ENCODE measurements around the gene DNAH14. TPM values are rescaled to one million over a fixed set of nuclear protein-coding genes. Genes with fewer than 3 reads are reported as not detected.

Gene DNAH14
- total and polyA plus RNA-seq, 2 experiments from 2014 or later = 14.7 to 46.1 TPM

DNA sequence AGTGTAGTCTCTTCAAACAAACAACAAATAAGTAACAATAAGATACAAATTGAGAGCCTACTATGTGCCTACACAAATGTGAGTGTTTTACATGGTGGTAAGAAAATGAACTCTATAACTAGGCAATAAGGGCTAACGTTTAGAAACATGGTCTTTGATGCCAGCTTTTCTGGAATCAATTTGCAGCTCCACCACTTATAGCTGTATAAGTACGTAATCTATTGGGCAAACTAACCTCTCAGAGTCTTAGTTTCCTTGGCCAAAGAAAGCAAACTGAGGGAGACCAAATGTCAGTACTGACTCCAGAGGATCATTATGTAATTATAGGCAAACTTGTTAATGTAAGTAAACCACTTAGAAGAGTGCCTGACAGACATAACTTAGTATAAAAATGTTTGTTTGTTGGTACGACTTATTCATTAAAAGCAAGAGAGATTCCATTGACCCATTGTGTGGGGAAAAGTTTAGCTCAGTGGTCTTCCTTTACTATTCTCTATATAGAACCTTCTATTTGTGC lies 438.6 kb downstream of the DNAH14 start:
- no peaks in the 10 kb centered on the region for H4K20me1 ChIP-seq (ENCODE audit: insufficient read depth, poor library complexity, severe bottlenecking)
- no peak for DNase-seq (ENCODE audit: low spot score)
- TF ChIP-seq, protein P1, sequence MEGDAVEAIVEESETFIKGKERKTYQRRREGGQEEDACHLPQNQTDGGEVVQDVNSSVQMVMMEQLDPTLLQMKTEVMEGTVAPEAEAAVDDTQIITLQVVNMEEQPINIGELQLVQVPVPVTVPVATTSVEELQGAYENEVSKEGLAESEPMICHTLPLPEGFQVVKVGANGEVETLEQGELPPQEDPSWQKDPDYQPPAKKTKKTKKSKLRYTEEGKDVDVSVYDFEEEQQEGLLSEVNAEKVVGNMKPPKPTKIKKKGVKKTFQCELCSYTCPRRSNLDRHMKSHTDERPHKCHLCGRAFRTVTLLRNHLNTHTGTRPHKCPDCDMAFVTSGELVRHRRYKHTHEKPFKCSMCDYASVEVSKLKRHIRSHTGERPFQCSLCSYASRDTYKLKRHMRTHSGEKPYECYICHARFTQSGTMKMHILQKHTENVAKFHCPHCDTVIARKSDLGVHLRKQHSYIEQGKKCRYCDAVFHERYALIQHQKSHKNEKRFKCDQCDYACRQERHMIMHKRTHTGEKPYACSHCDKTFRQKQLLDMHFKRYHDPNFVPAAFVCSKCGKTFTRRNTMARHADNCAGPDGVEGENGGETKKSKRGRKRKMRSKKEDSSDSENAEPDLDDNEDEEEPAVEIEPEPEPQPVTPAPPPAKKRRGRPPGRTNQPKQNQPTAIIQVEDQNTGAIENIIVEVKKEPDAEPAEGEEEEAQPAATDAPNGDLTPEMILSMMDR (IDR thresholded peaks at IDR 0.05; ENCODE audit: poor library complexity) = no peak
- no peak for TF ChIP-seq EZH2 (IDR thresholded peaks at IDR 0.05; ENCODE audit: borderline replicate concordance)
- TF ChIP-seq EZH2phosphoT487 (IDR thresholded peaks at IDR 0.05; ENCODE audit: low read depth, severe bottlenecking, unreplicated experiment) = no peak
- no peaks in the 10 kb centered on the region for H3K79me2 ChIP-seq
- no peaks in the 10 kb centered on the region for H3K36me3 ChIP-seq (replicated peaks; ENCODE audit: insufficient read depth, low read depth)
- H3K4me1 ChIP-seq (ENCODE audit: insufficient read depth) = peaks cover 13% of the 10 kb centered on the region
- H3K4me2 ChIP-seq = no peak overlapping the region
- H3K27me3 ChIP-seq = no peaks in the 10 kb centered on the region
- no peaks in the 10 kb centered on the region for H3K9me2 ChIP-seq (replicated peaks; ENCODE audit: insufficient read depth)
- no peak overlapping the region for H3K27ac ChIP-seq
- H3K9me3 ChIP-seq (ENCODE audit: low read depth) = no peaks in the 10 kb centered on the region
- H2AFZ ChIP-seq = no peak overlapping the region
- no peak overlapping the region for H3K4me3 ChIP-seq
- 67% methylated on average over 3 of the region's 3 CpGs for WGBS (ENCODE audit: low lambda C conversion rate, missing lambda C conversion rate)

- no peaks in the 10 kb centered on the region for H3K9me3 ChIP-seq (ENCODE audit: low read depth)
- 59% methylated on average over 3 of the region's 3 CpGs for WGBS (ENCODE audit: low lambda C conversion rate, missing lambda C conversion rate)
- H4K20me1 ChIP-seq (ENCODE audit: insufficient read depth, poor library complexity, severe bottlenecking) = no peaks in the 10 kb centered on the region
- no peaks in the 10 kb centered on the region for H3K79me2 ChIP-seq
- no peak overlapping the region for H3K27ac ChIP-seq
- H3K4me2 ChIP-seq = no peak overlapping the region
- no peaks in the 10 kb centered on the region for H3K27me3 ChIP-seq
- TF ChIP-seq, protein P1 (IDR thresholded peaks at IDR 0.05; ENCODE audit: poor library complexity) = no peak
- no peak for TF ChIP-seq EZH2phosphoT487 (IDR thresholded peaks at IDR 0.05; ENCODE audit: low read depth, severe bottlenecking, unreplicated experiment)
- TF ChIP-seq EZH2 (IDR thresholded peaks at IDR 0.05; ENCODE audit: borderline replicate concordance) = no peak
- no peak overlapping the region for H2AFZ ChIP-seq
- DNase-seq (ENCODE audit: low spot score) = no peak
- peaks cover 9% of the 10 kb centered on the region for H3K4me1 ChIP-seq (ENCODE audit: insufficient read depth)
- H3K9me2 ChIP-seq (replicated peaks; ENCODE audit: insufficient read depth) = no peaks in the 10 kb centered on the region
- no peak overlapping the region for H3K4me3 ChIP-seq
- no peaks in the 10 kb centered on the region for H3K36me3 ChIP-seq (replicated peaks; ENCODE audit: insufficient read depth, low read depth)
Measured at GRCh38 chr1:225371366-225372010, 442.0 kb downstream of the DNAH14 start.

DNA sequence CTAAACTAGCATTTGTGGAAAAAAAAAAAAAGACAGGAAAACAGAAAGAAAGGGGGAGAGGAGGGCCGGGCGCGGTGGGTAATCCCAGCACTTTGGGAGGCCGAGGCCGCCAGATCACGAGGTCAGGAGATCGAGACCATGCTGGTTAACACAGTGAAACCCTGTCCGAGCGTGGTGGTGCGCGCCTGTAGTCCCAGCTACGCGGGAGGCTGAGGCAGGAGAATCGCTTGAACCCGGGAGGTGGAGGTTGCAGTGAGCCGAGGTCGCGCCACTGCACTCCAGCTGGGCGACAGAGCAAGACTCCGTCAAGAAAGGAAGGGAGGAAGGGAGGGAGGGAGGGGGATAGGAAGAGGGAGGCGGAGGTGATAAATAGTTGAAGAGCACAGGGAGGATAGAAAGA lies 443.7 kb downstream of the DNAH14 start:
- Histone ChIP-seq H2AFZ (no peak overlapping the region), H3K36me3 (replicated peaks; ENCODE audit: insufficient read depth, low read depth) (no peaks in the 10 kb centered on the region), H4K20me1 (ENCODE audit: insufficient read depth, poor library complexity, severe bottlenecking) (no peaks in the 10 kb centered on the region), H3K79me2 (no peaks in the 10 kb centered on the region), H3K27ac (no peak overlapping the region), H3K4me3 (no peak overlapping the region), H3K4me1 (ENCODE audit: insufficient read depth) (no peaks in the 10 kb centered on the region), H3K27me3 (no peaks in the 10 kb centered on the region), H3K9me3 (ENCODE audit: low read depth) (no peaks in the 10 kb centered on the region), H3K9me2 (replicated peaks; ENCODE audit: insufficient read depth) (no peaks in the 10 kb centered on the region), H3K4me2 (no peak overlapping the region)
- DNase-seq (ENCODE audit: low spot score) = no peak
- 94% methylated on average over 18 of the region's 21 CpGs for WGBS (ENCODE audit: low lambda C conversion rate, missing lambda C conversion rate)
- TF ChIP-seq EZH2phosphoT487 (IDR thresholded peaks at IDR 0.05; ENCODE audit: low read depth, severe bottlenecking, unreplicated experiment) (no peak), EZH2 (IDR thresholded peaks at IDR 0.05; ENCODE audit: borderline replicate concordance) (no peak)
- TF ChIP-seq, protein P1 (IDR thresholded peaks at IDR 0.05; ENCODE audit: poor library complexity) = no peak
